GM19324 (cell line): ENCODE data around the gene DNAH17.
"Not testable (repeated sequence)": the region's sequence is repeated elsewhere in the genome, so short reads cannot be mapped to it uniquely, and the experiment has no call there.

Experiments used
- ATAC-seq: cut with Tn5 transposase; IDR thresholded peaks from one replicate; pipeline ENCODE4 v1.9.1; 2021; ENCODE audit warnings: mild to moderate bottlenecking, moderate library complexity; ENCODE audit not compliant: unreplicated experiment, low FRiP score

Gene DNAH17

DNA sequence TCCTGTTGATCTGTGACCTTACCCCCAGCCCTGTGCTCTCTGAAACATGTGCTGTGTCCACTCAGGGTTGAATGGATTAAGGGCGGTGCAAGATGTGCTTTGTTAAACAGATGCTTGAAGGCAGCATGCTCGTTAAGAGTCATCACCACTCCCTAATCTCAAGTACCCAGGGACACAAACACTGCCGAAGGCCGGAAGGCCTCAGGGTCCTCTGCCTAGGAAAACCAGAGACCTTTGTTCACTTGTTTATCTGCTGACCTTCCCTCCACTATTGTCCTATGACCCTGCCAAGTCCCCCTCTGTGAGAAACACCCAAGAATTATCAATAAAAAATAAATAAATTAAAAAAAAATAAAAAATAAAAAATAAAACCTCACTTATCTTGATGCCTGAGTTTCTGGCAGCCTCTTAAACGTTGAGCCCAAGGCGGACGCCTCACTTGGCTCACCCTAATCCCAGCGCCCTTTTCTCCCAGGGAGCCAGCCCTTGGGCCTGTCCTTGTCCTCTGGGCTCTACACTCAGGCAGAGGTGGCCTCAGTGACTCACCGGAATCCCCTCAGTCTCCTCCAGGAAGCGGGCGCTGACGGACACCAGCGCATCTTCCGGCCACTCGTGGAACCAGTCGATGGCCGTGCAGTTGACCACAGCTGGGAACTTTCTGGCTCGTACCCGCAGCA, 110.9 kb downstream of the DNAH17 start:
- ATAC-seq, result not testable (repeated sequence)

DNA sequence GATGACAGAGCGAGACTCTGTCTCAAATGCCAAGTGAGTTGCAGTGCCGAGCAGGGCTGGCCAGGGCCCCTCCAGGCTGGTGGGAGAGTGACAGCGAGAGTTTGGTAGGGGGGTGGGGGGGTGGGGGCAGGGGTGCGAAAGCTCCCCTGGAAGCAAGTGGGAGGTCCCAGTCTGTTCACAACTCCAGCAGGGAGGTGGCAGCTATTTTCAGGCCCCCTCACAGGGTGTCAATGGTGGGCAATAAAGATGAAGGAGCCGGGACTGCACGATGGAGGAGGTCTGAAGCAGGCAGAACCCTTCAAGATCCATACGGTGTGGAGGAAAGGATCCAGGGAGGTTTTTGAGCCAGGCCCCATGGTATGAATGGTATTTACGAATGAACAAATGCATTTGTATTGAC, 115.0 kb downstream of the DNAH17 start:
- ATAC-seq, result no peak

DNA sequence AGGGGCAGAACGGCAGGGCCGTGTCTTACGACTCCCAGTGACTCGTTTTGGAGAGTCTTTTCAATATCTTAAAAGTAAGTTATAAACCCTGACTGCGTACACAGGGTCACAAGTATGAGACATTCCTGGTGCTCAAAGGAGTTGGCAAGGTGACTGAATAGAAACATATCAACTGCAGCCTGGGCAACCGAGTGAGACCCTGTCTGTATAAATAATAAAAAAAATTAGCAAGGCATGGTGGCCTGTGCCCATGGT, 115.5 kb downstream of the DNAH17 start:
- ATAC-seq, result no peak

DNA sequence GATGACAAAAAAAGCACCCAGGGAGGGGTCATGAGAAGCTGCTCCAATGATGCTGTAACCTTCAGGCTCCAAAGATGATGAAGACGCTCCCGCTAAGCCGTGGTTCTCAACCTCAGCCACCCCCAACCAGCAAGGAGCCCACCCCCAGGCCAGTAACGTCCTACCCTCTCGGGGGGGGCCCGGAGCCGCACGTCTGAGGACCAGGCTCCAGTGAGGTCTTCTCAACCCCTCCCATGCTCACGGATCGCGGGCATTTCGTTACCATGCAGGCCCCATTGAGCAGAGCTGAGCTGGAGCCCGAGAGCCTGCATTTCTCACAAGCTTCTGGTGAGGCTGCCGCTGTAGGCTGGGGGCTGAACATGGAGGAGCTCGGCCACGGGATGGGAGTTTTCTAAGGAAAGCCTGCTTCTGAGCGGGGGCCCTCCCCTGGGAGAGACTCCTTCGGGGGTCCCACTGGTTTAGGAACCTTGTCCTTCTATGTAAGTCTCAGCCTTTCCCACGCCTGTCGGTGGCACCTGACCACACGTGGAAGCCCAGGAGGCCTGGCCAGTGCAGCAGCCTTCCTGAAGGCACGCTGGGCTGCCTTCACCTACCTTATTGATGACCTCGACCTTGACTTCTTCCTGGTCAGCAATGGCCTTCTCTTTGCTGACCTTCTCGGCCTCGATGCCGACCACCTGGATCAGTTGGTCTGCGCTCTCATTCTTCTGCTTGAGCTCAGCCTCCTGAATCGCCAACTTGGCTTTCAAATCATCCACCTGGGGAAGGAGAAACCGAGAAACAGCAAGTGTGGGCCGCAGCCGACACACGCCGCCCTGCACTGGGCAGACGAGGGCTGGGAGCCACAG, 116.0 kb downstream of the DNAH17 start:
- ATAC-seq, result no peak

DNA sequence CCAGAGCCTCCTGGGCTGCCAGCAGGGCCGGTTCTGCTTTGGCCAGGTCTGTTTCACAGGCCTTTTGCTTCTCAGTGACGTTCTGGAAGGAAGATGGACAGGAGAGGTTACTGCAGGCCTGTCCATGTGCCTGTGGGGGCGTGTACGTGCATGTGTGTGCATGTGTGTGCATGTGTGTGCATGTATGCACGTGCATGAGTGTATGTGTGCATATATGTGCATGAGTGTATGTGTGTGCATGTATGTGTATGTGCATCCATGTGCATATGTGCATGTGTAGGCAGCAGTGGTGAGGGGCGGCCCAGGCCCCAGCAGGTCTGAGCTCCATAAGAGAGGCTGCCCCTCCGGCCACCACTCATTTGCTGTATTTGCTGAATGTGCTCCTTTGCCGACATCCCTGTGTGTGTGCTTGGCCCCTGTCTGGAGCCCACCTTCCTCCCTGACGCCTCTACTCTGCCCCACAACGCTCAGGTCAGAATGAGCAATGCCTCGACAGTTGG, 117.0 kb downstream of the DNAH17 start:
- ATAC-seq, result no peak

DNA sequence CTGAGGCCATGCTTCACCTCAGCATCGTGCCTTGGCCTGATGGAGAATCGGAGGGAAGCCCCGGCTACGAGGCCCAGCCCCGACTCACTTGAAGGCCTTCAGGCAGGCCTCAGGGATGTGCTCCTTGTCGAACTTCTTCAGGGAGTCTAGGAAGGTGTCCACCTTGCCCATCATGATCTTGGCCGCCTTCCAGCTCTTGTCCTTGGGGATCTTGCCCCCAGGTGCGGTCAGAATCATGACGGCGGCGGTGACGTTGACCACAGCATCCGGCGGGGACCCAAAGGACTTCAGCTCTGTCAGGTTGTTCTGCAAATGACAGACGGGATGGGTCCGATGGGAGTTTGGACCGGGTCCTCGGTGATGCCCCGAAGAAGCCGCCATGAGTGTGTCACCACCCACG, 117.5 kb downstream of the DNAH17 start:
- no peak for ATAC-seq

DNA sequence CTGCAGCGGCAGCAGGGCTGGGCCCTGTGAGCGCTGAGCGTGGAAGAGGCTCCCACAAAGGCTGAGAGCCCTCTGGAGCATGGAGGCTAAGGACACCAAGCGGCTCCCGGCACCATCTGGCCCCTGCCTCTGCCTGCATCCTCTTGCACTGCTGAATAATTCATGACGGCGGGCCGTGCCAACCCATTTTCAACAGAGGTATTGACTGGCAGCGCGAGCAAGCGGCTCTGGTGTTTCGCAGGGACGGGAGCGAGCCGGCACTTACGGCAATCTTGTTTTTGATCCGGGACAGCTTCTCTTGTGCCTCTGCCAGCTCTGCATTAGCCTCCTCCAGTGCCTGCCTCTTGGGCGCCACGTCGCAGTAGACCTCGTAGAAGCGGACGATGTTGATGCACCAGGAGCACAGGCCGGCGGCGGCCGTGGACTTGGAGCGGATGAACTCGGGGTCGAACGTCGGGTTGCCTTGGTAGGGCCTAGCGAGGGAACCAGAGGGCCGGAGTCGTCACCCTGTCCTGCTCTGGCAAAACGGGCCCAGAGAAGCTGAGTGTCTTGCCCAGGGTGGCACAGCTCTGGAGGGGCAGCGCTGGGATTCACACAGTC, 118.4 kb downstream of the DNAH17 start:
- ATAC-seq, result no peak

DNA sequence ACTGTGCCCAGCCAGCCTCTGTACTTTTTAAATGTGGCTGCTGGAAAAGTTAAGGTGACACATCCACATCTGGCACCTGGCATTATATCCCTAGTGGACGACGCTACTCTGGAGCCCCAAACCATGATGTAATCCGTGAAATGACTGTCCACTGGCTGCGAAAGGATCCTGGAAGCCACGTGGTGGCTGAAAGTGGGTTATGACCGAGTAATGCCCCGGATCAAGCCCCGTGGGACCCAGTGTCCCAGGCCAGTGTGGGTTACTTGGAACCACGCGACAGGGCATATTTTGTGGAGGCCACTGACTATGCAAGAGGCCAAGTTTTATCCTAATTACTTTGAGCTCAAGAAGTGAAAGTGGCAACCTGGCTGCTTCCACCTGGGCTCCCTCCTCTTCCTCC, 119.1 kb downstream of the DNAH17 start:
- ATAC-seq, result no peak

DNA sequence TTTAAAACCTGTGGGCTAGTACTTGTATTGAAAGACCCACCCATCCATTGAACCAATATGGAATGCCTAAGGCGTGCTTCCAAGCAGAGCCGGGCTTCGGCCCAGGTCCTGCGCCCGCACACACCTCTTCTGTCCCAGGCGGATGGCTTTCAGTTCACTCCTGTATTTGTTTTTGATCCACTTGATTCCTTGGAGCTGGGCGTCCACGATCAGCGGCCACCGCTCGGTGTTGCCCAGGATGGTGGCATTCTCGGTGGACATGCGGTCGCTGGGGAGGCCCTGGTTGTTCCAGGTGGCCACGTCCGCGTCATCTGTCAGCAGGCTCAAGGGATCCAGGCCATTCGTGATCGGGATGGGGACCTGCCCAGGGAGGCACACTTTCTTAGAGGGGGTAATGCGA, 122.8 kb downstream of the DNAH17 start:
- no peak for ATAC-seq

DNA sequence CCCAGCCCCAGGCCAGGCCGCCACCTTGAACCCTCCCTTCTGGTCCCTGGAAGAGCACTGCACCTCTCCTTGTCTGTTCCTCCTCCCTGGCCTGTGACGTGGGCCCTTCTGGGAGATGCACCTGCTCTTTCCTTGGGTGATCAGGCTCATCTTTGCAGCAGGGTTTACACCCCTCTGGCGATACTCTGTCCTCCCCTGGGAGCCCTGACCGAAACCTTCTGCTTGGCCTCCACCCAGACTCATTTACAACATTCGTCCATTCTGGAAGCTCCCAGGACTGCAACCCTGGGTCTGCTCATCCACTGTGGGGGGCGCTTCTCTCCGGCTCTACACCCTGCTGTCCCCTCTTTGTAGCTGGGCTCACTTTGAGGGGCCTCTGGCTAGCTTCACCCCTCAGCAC, 125.4 kb downstream of the DNAH17 start:
- no peak for ATAC-seq

DNA sequence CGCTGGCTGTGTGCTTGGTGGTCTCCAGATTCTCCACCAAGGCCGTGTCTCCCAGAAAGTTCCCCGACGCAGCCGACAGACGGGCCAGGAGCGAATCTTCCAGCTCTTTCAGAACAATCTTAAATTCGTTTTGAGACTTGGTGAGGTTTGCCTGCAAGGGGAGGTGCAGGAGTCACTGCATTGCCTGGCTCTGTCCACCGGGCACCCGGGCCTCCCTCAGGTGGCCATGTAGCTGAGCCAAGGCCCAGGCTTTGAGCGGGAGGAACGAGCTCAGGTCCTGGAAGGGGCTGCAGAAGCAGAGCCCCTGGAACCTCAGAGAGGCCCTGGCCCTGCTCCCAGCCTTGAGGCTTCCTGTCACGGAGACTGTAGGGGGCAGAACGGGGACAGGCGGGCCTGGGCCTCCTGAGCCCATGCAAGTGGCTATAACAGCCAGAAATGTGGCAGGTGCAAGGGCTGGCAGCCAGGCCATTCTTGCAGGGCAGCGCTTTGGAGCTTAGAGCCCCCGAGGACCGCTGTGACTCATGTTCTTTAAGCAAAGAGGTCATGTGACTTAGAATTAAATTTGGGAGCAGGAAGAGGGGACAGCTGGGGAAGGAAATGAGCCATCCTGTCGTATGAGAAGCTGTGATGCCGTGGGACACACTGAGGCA, 126.4 kb downstream of the DNAH17 start:
- ATAC-seq, result no peak

DNA sequence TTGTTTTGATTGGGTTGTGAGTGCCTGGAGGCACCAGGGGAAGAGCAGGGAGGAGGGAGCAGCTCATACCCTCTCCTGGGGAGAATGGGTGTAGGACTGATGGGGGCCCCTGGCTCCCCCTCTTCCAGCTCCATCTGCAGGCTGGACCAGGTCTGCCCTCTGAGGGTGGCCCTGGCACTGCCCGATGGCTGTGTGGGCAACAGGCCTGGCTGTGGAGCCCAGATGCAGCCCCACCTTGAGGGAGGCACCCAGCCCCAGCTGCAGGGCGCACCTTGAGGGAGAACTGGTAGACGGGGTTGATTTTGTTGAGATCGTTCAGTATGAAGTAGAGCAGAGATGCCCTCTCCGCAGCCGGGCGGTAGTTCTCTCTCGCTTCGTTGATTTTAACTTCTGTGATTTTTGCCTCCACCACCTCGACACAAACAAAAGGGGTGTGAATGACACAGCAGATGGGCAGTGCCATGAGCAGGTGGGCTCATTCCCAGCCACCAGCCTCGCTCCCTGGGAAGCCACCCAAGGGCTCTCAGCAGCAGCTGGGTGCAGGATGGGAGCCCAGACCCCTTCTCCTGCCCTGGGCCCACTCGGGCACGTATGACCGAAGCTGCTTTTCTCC, 127.1 kb downstream of the DNAH17 start:
- ATAC-seq, result no peak

DNA sequence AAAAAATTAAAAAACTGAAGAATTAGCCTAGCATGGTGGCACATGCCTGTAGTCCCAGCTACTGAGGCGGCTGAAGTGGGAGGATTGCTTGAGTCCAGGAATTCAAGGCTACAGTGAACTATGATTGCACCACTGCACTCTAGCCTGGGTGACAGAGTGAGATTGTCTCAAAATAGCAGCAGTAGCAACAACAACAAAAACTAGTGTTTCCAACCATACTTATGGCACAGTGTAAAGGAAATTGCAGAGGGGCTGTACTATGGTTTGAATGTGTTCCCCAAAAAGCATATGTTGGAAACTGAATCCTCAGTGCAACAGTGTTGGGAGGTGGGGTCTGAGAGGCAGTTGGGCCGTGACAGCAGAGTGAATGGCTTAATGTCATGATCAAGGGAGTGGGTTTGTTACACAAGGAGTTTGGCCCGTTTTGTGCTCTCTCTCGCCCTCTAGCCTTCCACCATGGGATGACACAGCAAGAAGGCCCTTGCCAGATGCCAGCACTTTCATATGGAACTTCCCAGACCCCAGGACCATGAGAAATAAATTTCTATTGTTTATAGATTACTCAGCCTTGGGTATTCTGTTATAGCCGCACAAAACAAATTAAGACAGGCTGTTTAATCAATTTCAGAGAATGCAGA, 128.7 kb downstream of the DNAH17 start:
- ATAC-seq, result no peak

DNA sequence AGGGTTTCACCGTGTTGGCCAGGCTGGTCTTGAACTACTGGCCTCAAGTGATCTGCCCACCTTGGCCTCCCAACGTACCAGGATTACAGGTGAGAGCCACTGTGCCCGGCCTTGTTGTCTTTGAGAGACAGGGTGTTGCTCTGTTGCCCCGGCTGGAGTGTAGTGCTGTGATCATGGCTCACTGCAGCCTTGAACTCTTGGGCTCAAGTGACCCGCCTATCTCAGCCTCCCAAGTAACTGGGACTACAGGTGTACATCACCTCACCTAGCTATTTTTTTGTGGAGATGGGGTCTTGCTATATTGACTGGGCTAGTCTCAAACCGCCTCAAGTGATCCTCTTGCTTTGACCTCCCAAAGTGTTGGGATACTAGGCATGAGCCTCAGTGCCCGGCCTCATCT, 130.4 kb downstream of the DNAH17 start:
- no peak for ATAC-seq

DNA sequence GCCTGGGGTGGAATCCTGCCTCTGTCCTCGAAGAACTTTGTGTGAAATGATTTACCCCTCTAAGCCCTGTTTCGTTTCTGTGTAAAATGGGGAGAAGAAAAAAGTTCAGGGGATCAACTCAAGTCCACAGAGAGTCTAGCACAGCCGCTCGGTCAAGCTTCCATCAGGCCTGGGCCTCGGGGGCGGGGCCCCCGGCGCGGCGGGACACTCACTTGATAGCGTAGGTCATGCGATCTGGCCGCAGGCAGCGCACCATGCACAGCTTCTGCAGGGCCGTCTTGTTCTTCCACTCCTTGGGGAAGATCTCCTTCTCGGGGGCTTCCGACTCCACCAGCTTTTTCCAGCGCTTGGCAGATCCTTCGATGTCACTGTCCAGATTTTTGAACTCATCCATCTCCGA, 132.8 kb downstream of the DNAH17 start:
- ATAC-seq, result no peak

DNA sequence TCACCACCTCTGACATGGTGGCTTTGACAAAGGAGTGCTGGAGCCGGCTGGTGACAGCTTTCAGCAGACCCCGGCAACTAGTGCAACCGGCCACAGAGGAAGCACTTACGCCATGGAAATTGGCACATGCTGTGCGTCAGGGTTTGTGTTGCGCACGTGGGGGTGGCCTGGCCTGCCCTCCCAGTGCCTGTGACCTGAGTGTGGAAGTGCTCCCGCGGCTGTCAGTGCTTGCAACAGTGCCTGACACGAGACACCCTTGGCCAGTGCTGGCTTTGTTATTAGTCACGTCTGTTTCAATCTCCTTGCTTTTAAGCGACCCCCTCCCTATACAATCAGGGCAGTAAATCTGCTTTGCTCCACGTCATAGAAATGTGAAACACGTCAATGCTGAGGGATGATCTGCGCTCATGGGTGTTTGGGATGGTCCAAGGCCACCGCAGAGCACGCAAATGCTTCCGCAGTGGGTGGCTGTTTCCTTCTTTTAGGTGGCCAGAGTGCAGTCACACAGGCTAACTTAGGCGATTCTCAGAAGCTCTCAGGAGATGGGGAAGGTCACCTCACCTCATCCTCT, 134.5 kb downstream of the DNAH17 start:
- ATAC-seq, result no peak

DNA sequence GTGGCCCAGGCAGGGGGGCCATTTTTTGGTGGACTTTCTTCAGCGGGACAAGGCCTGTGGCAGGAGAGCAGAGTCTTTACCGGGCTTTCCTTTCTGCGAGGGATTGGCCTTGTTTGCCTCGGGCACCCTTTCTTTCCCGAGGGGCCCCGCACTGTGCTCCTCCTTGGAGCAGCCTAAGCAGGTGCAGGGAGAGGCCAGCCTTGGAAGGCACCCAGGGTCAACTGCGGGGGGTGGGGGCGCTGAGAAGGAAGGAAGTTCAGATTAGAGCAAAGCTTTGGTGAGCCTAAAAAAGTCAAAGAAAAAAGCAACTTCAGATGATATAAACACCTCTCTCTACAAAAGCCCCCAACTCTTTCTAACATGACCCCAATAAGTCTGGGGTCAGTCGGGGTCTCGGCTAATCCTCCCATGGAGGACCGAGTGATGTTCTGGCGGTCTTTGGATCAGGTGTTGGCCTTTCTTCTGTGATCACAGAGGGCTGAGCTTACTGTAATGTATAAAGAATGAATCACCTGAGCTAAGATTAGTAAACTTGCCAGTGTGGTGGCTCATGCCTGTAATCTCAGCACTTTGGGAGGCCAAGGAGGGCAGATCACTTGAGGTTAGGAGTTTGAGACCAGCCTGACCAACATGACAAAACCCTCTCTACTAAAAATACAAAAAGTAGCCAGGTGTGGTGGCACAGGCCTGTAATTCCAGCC, 135.8 kb downstream of the DNAH17 start:
- ATAC-seq, result no peak

DNA sequence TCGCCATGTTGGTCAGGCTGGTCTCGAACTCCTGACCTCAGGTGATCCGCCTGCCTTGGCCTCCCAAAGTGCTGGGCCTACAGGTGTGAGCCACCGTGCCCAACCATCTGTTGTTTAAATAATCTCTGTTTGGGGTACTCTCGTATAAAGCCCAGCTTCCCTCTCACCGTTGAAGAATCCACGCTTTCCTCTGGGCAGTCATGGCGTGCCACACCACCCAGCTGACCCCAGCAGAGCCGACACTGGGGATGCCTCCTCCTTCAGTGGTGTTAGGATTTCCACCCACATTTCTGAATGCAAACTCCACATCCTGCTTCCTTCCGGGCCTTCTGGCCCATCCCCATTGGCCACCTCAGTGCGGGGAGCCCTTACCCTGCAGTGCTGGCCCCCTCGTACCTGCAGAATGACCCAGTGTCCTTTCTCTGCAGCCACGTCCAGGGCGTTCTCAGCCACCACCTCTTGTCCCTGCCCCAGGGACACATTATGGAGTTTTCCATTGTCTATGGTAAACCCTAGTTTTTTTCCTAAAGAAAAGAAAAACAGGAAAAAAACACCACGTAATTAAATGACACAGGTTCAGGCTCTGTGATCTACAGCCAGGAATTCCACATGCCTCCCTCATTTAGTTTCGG, 138.4 kb downstream of the DNAH17 start:
- no peak for ATAC-seq

DNA sequence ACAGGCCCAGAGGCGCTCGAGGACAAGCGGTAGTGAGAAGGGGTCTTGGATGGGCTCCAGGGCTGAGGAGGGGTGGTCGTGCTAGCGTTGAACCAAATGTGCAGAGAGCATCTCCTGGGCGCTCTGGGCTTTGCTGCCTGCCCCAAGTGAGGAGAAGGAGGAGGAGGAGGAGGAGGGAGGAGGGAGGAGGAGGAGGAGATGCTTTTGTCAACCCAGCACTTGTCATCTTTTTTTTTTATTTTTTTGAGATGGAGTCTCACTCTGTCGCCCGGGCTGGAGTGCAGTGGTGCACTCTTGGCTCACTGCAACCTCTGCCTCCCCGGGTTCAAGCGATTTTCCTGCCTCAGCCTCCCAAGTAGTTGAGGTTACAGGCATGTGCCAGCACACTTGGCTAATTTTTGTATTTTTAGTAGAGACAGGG, 138.9 kb downstream of the DNAH17 start:
- no peak for ATAC-seq
